IMR-90 (cell line): ENCODE measurements around the gene DGKG. TPM values are rescaled to one million over a fixed set of nuclear protein-coding genes. Genes with fewer than 3 reads are reported as not detected.

Source experiments
- ATAC-seq: fragments of 200-7000 bp; cut with Tn5 transposase; 2 replicates; pipeline ENCODE4 v1.9.1; 2020; ENCODE audit warnings: low read depth, mild to moderate bottlenecking, moderate library complexity
- BruUV-seq: library from RNA; stranded (reverse); fragments of 400-500 nt; replicated peaks from 2 replicates; lab custom pipeline; 2021; lab: Mats Ljungman, UMichigan
- CTCF ChIA-PET: fragments of 300-600 bp; formaldehyde crosslinking; extraction: SDS; loops from one replicate; lab custom pipeline; 2021; ENCODE audit warnings: antibody characterized with exemption; lab: Yijun Ruan, JAX
- POLR2A ChIA-PET: fragments of 300-600 bp; sonication (Branson Sonifier 250); formaldehyde crosslinking; loops from one replicate; lab custom pipeline; 2022; ENCODE audit warnings: antibody characterized with exemption; ENCODE audit not compliant: unreplicated experiment; lab: Charles Lee
- DNase-seq: peaks from one replicate; pipeline ENCODE4 v3.0.0; 2013
- H2AFZ ChIP-seq: replicated peaks from 2 replicates; pipeline ENCODE3; 2013; ENCODE audit warnings: low read length, mild to moderate bottlenecking; ENCODE audit not compliant: poor library complexity
- H2AK5ac ChIP-seq: 2 replicates; pipeline ENCODE4 v1.6.1; 2013; ENCODE audit warnings: low read depth, low read length, inconsistent platforms
- H2AK9ac ChIP-seq: replicated peaks from 2 replicates; pipeline ENCODE3; 2013; ENCODE audit warnings: mild to moderate bottlenecking, low read depth, low read length, moderate library complexity; ENCODE audit not compliant: poor library complexity
- H2BK120ac ChIP-seq: 2 replicates; pipeline ENCODE4 v1.6.1; 2013; ENCODE audit warnings: low read depth, low read length, inconsistent platforms
- H2BK15ac ChIP-seq: 3 replicates; pipeline ENCODE4 v1.6.1; 2013; ENCODE audit warnings: low read depth, low read length, inconsistent platforms
- H2BK20ac ChIP-seq: 2 replicates; pipeline ENCODE4 v1.6.1; 2013; ENCODE audit warnings: low read depth, mild to moderate bottlenecking, inconsistent platforms, low read length, moderate library complexity
- H2BK5ac ChIP-seq: 2 replicates; pipeline ENCODE4 v1.6.1; 2013; ENCODE audit warnings: mild to moderate bottlenecking, low read depth, low read length, inconsistent platforms; ENCODE audit not compliant: poor library complexity, severe bottlenecking
- H3K14ac ChIP-seq: replicated peaks from 2 replicates; pipeline ENCODE4 v1.6.1; 2013; ENCODE audit warnings: low read depth, low read length, inconsistent platforms
- H3K18ac ChIP-seq: 2 replicates; pipeline ENCODE4 v1.6.1; 2013; ENCODE audit warnings: low read depth, low read length, control low read depth
- H3K23ac ChIP-seq: 2 replicates; pipeline ENCODE4 v1.6.1; 2013; ENCODE audit warnings: low read depth, low read length, inconsistent platforms
- H3K27ac ChIP-seq: 2 replicates; pipeline ENCODE4 v1.5.1; 2013; ENCODE audit warnings: mild to moderate bottlenecking, control low read depth, low read length; ENCODE audit not compliant: insufficient read depth
- H3K27me3 ChIP-seq: 2 replicates; pipeline ENCODE4 v1.6.1; 2013; ENCODE audit warnings: low read length; ENCODE audit not compliant: control insufficient read depth, insufficient read depth
- H3K36me3 ChIP-seq: 2 replicates; pipeline ENCODE4 v1.6.1; 2013; ENCODE audit warnings: low read length, mixed read lengths; ENCODE audit not compliant: control insufficient read depth, insufficient read depth
- H3K4ac ChIP-seq: 2 replicates; pipeline ENCODE4 v1.6.1; 2013; ENCODE audit warnings: low read depth, low read length, inconsistent platforms
- H3K4me1 ChIP-seq: 2 replicates; pipeline ENCODE4 v1.6.1; 2013; ENCODE audit warnings: low read length, mixed read lengths; ENCODE audit not compliant: control insufficient read depth, insufficient read depth
- H3K4me2 ChIP-seq: 2 replicates; pipeline ENCODE4 v1.6.1; 2013; ENCODE audit warnings: low read depth, mild to moderate bottlenecking, control low read depth, low read length, moderate library complexity
- H3K4me3 ChIP-seq: 2 replicates; pipeline ENCODE4 v1.5.1; 2013; ENCODE audit warnings: low read depth, mild to moderate bottlenecking, control low read depth, low read length, moderate library complexity; ENCODE audit not compliant: insufficient read depth
- H3K56ac ChIP-seq: 2 replicates; pipeline ENCODE4 v1.6.1; 2013; ENCODE audit warnings: low read length, inconsistent platforms; ENCODE audit not compliant: insufficient read depth; ENCODE audit errors: extremely low read depth
- H3K79me1 ChIP-seq, 2 experiments: 2 replicates each; pipeline ENCODE4 v1.6.1; 2013; ENCODE audit warnings: low read length in 2 of 2, inconsistent platforms in 1 of 2, low read depth in 1 of 2
- H3K9ac ChIP-seq: 2 replicates; pipeline ENCODE4 v1.6.1; 2013; ENCODE audit warnings: low read depth, low read length, control low read depth
- H3K9me1 ChIP-seq: 2 replicates; pipeline ENCODE4 v1.6.1; 2013; ENCODE audit warnings: low read length, inconsistent platforms; ENCODE audit not compliant: insufficient read depth
- H3K9me3 ChIP-seq: 2 replicates; pipeline ENCODE4 v1.6.1; 2013; ENCODE audit warnings: low read length; ENCODE audit not compliant: control insufficient read depth, insufficient read depth
- H4K20me1 ChIP-seq: 2 replicates; pipeline ENCODE4 v1.6.1; 2013; ENCODE audit warnings: low read length, inconsistent platforms; ENCODE audit not compliant: insufficient read depth
- H4K5ac ChIP-seq: 2 replicates; pipeline ENCODE4 v1.6.1; 2013; ENCODE audit warnings: mild to moderate bottlenecking, low read depth, low read length, control low read depth
- H4K8ac ChIP-seq, 2 experiments: 2 replicates each; pipeline ENCODE4 v1.6.1; 2013; ENCODE audit warnings: low read depth in 2 of 2, low read length in 2 of 2, control low read depth in 1 of 2, inconsistent platforms in 1 of 2
- H4K91ac ChIP-seq: 2 replicates; pipeline ENCODE4 v1.6.1; 2013; ENCODE audit warnings: low read depth, low read length, inconsistent platforms; ENCODE audit not compliant: insufficient read depth
- BHLHE40 ChIP-seq: fragments of 150-350 bp; IDR thresholded peaks from 2 replicates; pipeline ENCODE4 v1.6.1; 2016; ENCODE audit warnings: mild to moderate bottlenecking, low read depth, low read length
- CEBPB ChIP-seq: IDR thresholded peaks from 2 replicates; pipeline ENCODE4 v1.6.1; 2012; ENCODE audit warnings: low read depth, low read length, improper control_type of control experiment
- CHD1 ChIP-seq: IDR thresholded peaks from 2 replicates; pipeline ENCODE4 v1.6.1; 2012; ENCODE audit warnings: low read depth, low read length, improper control_type of control experiment
- CTCF ChIP-seq: conservative IDR thresholded peaks from 2 replicates; pipeline ENCODE4 v1.5.1; 2012; ENCODE audit warnings: mild to moderate bottlenecking, low read depth, low read length, improper control_type of control experiment
- ELK1 ChIP-seq: fragments of 150-350 bp; IDR thresholded peaks from 2 replicates; pipeline ENCODE4 v1.6.1; 2016; ENCODE audit warnings: low read depth, mild to moderate bottlenecking, low read length, moderate library complexity, borderline replicate concordance
- FOS ChIP-seq: fragments of 150-350 bp; IDR thresholded peaks from 2 replicates; pipeline ENCODE4 v1.6.1; 2016; ENCODE audit warnings: low read depth, low read length
- MAFK ChIP-seq: IDR thresholded peaks from 2 replicates; pipeline ENCODE4 v1.6.1; 2012; ENCODE audit warnings: low read depth, low read length, improper control_type of control experiment
- MAZ ChIP-seq: IDR thresholded peaks from 2 replicates; pipeline ENCODE4 v1.6.1; 2012; ENCODE audit warnings: low read depth, mild to moderate bottlenecking, low read length, improper control_type of control experiment, moderate library complexity, borderline replicate concordance
- MXI1 ChIP-seq: IDR thresholded peaks from 2 replicates; pipeline ENCODE4 v1.6.1; 2012; ENCODE audit warnings: low read depth, mild to moderate bottlenecking, low read length, moderate library complexity, borderline replicate concordance
- NFE2L2 ChIP-seq: fragments of 150-350 bp; IDR thresholded peaks from 2 replicates; pipeline ENCODE4 v1.6.1; 2016; ENCODE audit warnings: low read depth, mild to moderate bottlenecking, low read length
- POLR2A ChIP-seq: IDR thresholded peaks from 2 replicates; pipeline ENCODE4 v1.6.1; 2012; ENCODE audit warnings: mild to moderate bottlenecking, low read depth, low read length
- RAD21 ChIP-seq: IDR thresholded peaks from 2 replicates; pipeline ENCODE4 v1.6.1; 2012; ENCODE audit warnings: low read length, improper control_type of control experiment
- RCOR1 ChIP-seq: IDR thresholded peaks from 2 replicates; pipeline ENCODE4 v1.6.1; 2012; ENCODE audit warnings: mild to moderate bottlenecking, low read length, improper control_type of control experiment; ENCODE audit not compliant: insufficient replicate concordance
- RFX5 ChIP-seq: IDR thresholded peaks from 2 replicates; pipeline ENCODE4 v1.8.0; 2012; ENCODE audit warnings: low read depth, mild to moderate bottlenecking, low read length, moderate library complexity
- SMC3 ChIP-seq: fragments of 150-350 bp; IDR thresholded peaks from 2 replicates; pipeline ENCODE4 v1.6.1; 2016; ENCODE audit warnings: low read depth, mild to moderate bottlenecking, antibody characterized with exemption, low read length, moderate library complexity
- USF2 ChIP-seq: fragments of 150-350 bp; IDR thresholded peaks from 2 replicates; pipeline ENCODE4 v1.6.1; 2017; ENCODE audit warnings: mild to moderate bottlenecking, antibody characterized with exemption, low read length, low read depth
- WGBS, 2 experiments: methylation state at CpG; one replicate each; pipeline versions ENCODE4 v1.1.5 to v1.1.7; 2013; ENCODE audit warnings: missing lambda C conversion rate in 2 of 2; ENCODE audit not compliant: insufficient read length in 1 of 2; ENCODE audit errors: extremely low coverage in 2 of 2; 5-methylcytosine and 5-hydroxymethylcytosine counted together
- dilution Hi-C: fragments of 300-500 bp; cut with HindIII; formaldehyde crosslinking; loops from one replicate; pipeline ENCODE4 v1.14.3; 2018; ENCODE audit warnings: low sequenced_read_pairs; ENCODE audit not compliant: unreplicated experiment
- in situ Hi-C: fragments of 300-500 bp; cut with MboI; formaldehyde crosslinking; loops from 3 replicates; pipeline ENCODE4 v1.14.3; 2019; ENCODE audit warnings: low sequenced_read_pairs, inconsistent platforms, mixed read lengths
- intact Hi-C: fragments of 100-400 bp; cut with micrococcal nuclease; formaldehyde crosslinking; loops from 2 replicates; pipeline ENCODE4 v1.10.0; 2022
- polyA plus RNA-seq, 3 experiments: library from polyadenylated mRNA; depleted of rRNA; stranded (reverse); fragments of >200 nt; gene quantifications; 2 replicates each; pipeline ENCODE4 v1.2.3, GENCODE V29; 2012; ENCODE audit warnings: low replicate concordance in 1 of 3
- total RNA-seq: library from RNA; depleted of rRNA; stranded (reverse); fragments of >200 nt; gene quantifications from 2 replicates; pipeline ENCODE4 v1.2.3, GENCODE V29; 2012

Gene DGKG
- total and polyA plus RNA-seq, 2 of the 4 experiments (the other 2 are of a cell fraction): 1.2 to 4.1 TPM

GRCh38 chr3:186170516-186170915 is 191.5 kb downstream of the DGKG start:
- H3K27ac ChIP-seq: no peak overlapping the region
- no peak overlapping the region for H4K8ac ChIP-seq
- no peak overlapping the region for H2AK9ac ChIP-seq
- no peak for DNase-seq
- intact Hi-C loops (no loop called here), dilution Hi-C loops (no loop called here), in situ Hi-C loops (no loop called here)
- POLR2A ChIA-PET: no interaction called here
- H3K14ac ChIP-seq: no peak overlapping the region
- no peak overlapping the region for H2BK15ac ChIP-seq
- no peak overlapping the region for H2BK5ac ChIP-seq
- H3K56ac ChIP-seq: no peak overlapping the region
- no CpG with 5 or more reads among the region's 2 CpGs for WGBS, 2 experiments
- H3K79me1 ChIP-seq: no peaks in the 10 kb centered on the region
- H3K9me1 ChIP-seq: no peaks in the 10 kb centered on the region; the same call in 1 of the 2 replicates
- CTCF ChIA-PET: no interaction called here
- peaks cover 1% of the 10 kb centered on the region; the same call in 1 of the 2 replicates for H3K4me1 ChIP-seq
- H3K36me3 ChIP-seq: no peaks in the 10 kb centered on the region
- H4K20me1 ChIP-seq: no peaks in the 10 kb centered on the region
- H4K91ac ChIP-seq: no peak overlapping the region
- H2AFZ ChIP-seq: no peak overlapping the region
- H3K18ac ChIP-seq: no peak overlapping the region
- TF ChIP-seq CEBPB (no peak), SMC3 (no peak), RCOR1 (no peak), POLR2A (no peak), RFX5 (no peak), USF2 (no peak), ELK1 (no peak), RAD21 (no peak), FOS (no peak), MAZ (no peak), CTCF (no peak), MXI1 (no peak), MAFK (no peak), CHD1 (no peak), BHLHE40 (no peak), NFE2L2 (no peak)
- H3K4me2 ChIP-seq: no peak overlapping the region
- no peak for ATAC-seq
- no TSS peak for BruUV-seq
- no peak overlapping the region for H3K4ac ChIP-seq
- H2BK20ac ChIP-seq: no peak overlapping the region
- no peak overlapping the region for H2BK120ac ChIP-seq
- no peak overlapping the region for H4K5ac ChIP-seq
- H3K4me3 ChIP-seq: no peak overlapping the region
- no peak overlapping the region for H3K9ac ChIP-seq
- H2AK5ac ChIP-seq: no peak overlapping the region
- H3K23ac ChIP-seq: no peak overlapping the region
- H3K9me3 ChIP-seq: no peaks in the 10 kb centered on the region
- H3K27me3 ChIP-seq: peaks cover 31% of the 10 kb centered on the region
